Upper lobe of left lung (tissue), 6 donors: ENCODE results near the gene PAX5. TPM values are rescaled to one million over a fixed set of nuclear protein-coding genes. Genes with fewer than 3 reads are reported as not detected.
A peak's percentile ranks its signal among the peaks of the same experiment; 100 is the strongest.

Experiments
- ATAC-seq, 2 donors: fragments of 200-7000 bp; cut with Tn5 transposase; one replicate each; pipeline ENCODE4 v1.9.1; 2022; ENCODE audit warnings: mild to moderate bottlenecking in 2 of 2, moderate library complexity in 2 of 2; ENCODE audit not compliant: low FRiP score in 2 of 2
- DNase-seq, 2 donors: peaks; one replicate each; pipeline ENCODE4 v3.0.0-alpha.2; 2019 to 2020
- H3K27ac ChIP-seq, 4 donors: fragments of 200-600 bp; sonication (generic); one replicate each; pipeline ENCODE4 v1.5.1; 2016 to 2019
- H3K27me3 ChIP-seq, 4 donors: fragments of 200-600 bp; sonication (generic); one replicate each; pipeline ENCODE4 v1.5.1; 2017 to 2019
- H3K36me3 ChIP-seq, 4 donors: fragments of 200-600 bp; sonication (generic); one replicate each; pipeline ENCODE4 v1.5.1; 2016 to 2019
- H3K4me1 ChIP-seq, 4 donors: fragments of 200-600 bp; sonication (generic); one replicate each; pipeline ENCODE4 v1.5.1; 2018 to 2019
- H3K4me3 ChIP-seq, 4 donors: fragments of 200-600 bp; sonication (generic); one replicate each; pipeline ENCODE4 v1.5.1; 2017 to 2019; ENCODE audit warnings: mild to moderate bottlenecking in 2 of 4, moderate library complexity in 1 of 4
- H3K9me3 ChIP-seq, 4 donors: fragments of 200-600 bp; sonication (generic); one replicate each; pipeline ENCODE4 v1.5.1; 2018 to 2019
- EP300 ChIP-seq, 4 donors: sonication (generic); formaldehyde crosslinking; IDR thresholded peaks; one replicate each; pipeline ENCODE4 v1.5.1; 2017; ENCODE audit warnings: antibody characterized with exemption in 4 of 4, control low read depth in 2 of 4
- POLR2A ChIP-seq, 4 donors: fragments of 450-650 bp; IDR thresholded peaks; one replicate each; pipeline ENCODE4 v1.5.1; 2016 to 2017; ENCODE audit warnings: antibody characterized with exemption in 4 of 4, mild to moderate bottlenecking in 2 of 4
- POLR2AphosphoS5 ChIP-seq, 2 donors: sonication (generic); formaldehyde crosslinking; IDR thresholded peaks; one replicate each; pipeline ENCODE4 v1.5.1; 2017; ENCODE audit warnings: antibody characterized with exemption in 2 of 2
- WGBS, 2 donors: methylation state at CpG; one replicate each; pipeline ENCODE4 v1.1.5; 2017 to 2018; 5-methylcytosine and 5-hydroxymethylcytosine counted together
- total RNA-seq, 6 donors: library from RNA; depleted of rRNA in 4 of 6; stranded (reverse); fragments of >200 nt in 4 of 6; gene quantifications; one replicate each; pipeline versions ENCODE4 v1.1.0 to v1.2.1, GENCODE V29; 2016 to 2021
- TF ChIP-seq, protein P1 (sequence below), 6 experiments: fragments of 450-650 bp in 4 of 6; fragments of 200-600 bp in 2 of 6; sonication (generic) in 2 of 6; IDR thresholded peaks; one replicate each; pipeline ENCODE4 v1.5.1; 2016 to 2019; ENCODE audit warnings: antibody characterized with exemption in 6 of 6
- donor health status: DM: no; HTN: no; CAD: no; lungs with moderate emphysema.
- donor health status: DM: no; HTN: yes; CAD: no; lungs with severe emphysema.

Gene PAX5
- total RNA-seq, 6 donors from 2014 or later = under 0.01 to 0.64 (median 0.43) TPM; not detected in 1

DNA sequence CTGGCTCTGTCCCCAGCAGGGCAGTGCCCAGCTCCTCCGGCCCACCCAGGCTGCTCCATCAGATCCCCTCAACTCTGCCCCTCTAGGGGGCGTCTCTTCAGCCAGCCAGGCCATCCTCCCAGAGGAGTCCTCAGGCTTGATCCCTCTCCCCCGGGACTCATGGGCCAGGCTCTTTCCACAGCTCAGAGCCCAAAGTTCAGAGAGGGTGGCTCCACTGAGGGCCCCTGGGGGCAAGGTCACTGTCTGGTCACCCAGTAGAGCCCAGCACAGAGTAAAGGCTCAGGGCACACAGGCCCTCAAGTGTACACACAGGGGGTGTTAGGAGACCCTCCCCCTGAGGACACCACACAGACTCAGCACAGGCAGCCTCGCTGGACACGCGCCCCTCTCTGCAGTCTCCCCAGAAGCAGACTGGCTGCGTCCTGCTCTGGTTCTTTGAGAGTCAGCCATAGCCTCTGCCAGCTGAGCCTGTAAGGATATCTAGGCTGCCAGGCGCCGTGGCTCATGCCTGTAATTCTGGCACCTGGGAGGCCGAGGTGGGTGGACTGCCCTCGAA is 64.8 kb downstream of the PAX5 start:
- no peaks in the 10 kb centered on the region for H3K9me3 ChIP-seq
- H3K36me3 ChIP-seq = no peaks in the 10 kb centered on the region
- DNase-seq = no peak
- TF ChIP-seq, protein P1, sequence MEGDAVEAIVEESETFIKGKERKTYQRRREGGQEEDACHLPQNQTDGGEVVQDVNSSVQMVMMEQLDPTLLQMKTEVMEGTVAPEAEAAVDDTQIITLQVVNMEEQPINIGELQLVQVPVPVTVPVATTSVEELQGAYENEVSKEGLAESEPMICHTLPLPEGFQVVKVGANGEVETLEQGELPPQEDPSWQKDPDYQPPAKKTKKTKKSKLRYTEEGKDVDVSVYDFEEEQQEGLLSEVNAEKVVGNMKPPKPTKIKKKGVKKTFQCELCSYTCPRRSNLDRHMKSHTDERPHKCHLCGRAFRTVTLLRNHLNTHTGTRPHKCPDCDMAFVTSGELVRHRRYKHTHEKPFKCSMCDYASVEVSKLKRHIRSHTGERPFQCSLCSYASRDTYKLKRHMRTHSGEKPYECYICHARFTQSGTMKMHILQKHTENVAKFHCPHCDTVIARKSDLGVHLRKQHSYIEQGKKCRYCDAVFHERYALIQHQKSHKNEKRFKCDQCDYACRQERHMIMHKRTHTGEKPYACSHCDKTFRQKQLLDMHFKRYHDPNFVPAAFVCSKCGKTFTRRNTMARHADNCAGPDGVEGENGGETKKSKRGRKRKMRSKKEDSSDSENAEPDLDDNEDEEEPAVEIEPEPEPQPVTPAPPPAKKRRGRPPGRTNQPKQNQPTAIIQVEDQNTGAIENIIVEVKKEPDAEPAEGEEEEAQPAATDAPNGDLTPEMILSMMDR (IDR thresholded peaks at IDR 0.05) = no peak
- TF ChIP-seq POLR2A (IDR thresholded peaks at IDR 0.05) = no peak
- TF ChIP-seq EP300 (IDR thresholded peaks at IDR 0.05) = no peak
- no peak for TF ChIP-seq POLR2AphosphoS5 (IDR thresholded peaks at IDR 0.05)
- ATAC-seq = peak in 1 of 2 donors; percentile 16
- WGBS, 2 donors = 66 to 72% methylated on average over 5 to 11 of the region's 11 CpGs
- no peak overlapping the region for H3K27ac ChIP-seq
- H3K27me3 ChIP-seq = no peaks in the 10 kb centered on the region
- H3K4me3 ChIP-seq = no peak overlapping the region
- no peaks in the 10 kb centered on the region for H3K4me1 ChIP-seq

DNA sequence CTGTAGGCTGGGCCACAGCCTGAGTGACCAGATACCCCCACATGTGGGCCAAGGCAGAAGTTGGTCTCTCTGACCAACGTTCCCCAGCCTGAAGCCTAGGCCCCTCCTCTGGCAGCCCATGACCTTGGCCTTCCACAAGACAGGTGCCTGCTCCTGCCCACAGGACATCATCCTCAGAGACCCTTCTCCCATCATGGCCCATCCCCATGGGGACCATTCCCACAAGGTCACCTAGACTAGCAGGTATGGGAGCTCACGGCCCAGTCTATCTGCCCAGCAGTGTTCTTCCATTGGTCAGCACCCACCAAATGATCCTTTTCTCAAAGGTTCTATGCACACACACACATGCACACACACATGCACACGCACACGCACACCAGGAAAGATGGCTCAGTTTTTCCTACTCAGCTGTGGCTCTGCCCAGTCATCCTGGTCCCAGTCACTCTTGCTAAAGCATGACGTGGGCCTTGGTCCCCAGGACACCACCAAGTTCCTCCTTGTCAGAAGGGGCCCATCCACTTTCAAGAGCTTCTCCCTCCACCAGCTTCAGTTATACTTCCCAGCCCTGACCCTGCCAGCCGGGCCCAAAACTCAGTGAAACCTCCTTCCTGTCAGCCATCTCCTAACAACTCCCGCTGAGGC is 65.4 kb downstream of the PAX5 start:
- WGBS, 2 donors = 72 to 79% methylated on average over 6 of the region's 7 CpGs
- DNase-seq (no peak), ATAC-seq (no peak)
- no peak for TF ChIP-seq POLR2AphosphoS5 (IDR thresholded peaks at IDR 0.05)
- no peak for TF ChIP-seq POLR2A (IDR thresholded peaks at IDR 0.05)
- no peak for TF ChIP-seq EP300 (IDR thresholded peaks at IDR 0.05)
- TF ChIP-seq, protein P1 (IDR thresholded peaks at IDR 0.05) = no peak
- no peaks in the 10 kb centered on the region for H3K27me3 ChIP-seq
- H3K36me3 ChIP-seq = no peaks in the 10 kb centered on the region
- no peaks in the 10 kb centered on the region for H3K4me1 ChIP-seq
- H3K9me3 ChIP-seq = no peaks in the 10 kb centered on the region
- no peak overlapping the region for H3K27ac ChIP-seq
- H3K4me3 ChIP-seq = no peak overlapping the region

DNA sequence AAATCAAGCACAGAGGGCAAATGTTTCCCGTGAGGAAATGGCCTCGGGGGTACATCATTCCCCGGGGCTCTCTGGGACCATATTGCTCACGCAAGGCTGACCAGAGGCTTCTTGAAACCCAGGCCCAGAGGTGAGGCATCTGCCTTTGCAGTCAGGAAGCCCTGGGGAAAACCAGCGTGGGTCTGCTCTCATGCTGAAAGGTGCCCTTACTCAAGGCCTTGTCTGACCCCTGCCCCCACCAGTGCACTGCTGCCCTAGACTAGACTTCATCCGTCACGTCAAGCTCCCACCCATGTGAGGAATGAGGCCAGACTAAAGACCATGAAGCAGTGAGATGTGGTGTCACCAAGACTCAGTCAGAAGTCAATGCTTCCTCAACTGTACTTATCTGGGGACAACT is 66.1 kb downstream of the PAX5 start:
- no peak for DNase-seq
- Histone ChIP-seq H3K4me1 (no peaks in the 10 kb centered on the region), H3K27me3 (no peaks in the 10 kb centered on the region), H3K36me3 (no peaks in the 10 kb centered on the region), H3K4me3 (no peak overlapping the region), H3K9me3 (no peaks in the 10 kb centered on the region), H3K27ac (no peak overlapping the region)
- WGBS, 2 donors = 64 to 70% methylated on average over 5 to 7 of the region's 7 CpGs
- no peak for ATAC-seq
- TF ChIP-seq EP300 (IDR thresholded peaks at IDR 0.05) (no peak), POLR2A (IDR thresholded peaks at IDR 0.05) (no peak), POLR2AphosphoS5 (IDR thresholded peaks at IDR 0.05) (no peak)
- TF ChIP-seq, protein P1 (IDR thresholded peaks at IDR 0.05) = no peak

DNA sequence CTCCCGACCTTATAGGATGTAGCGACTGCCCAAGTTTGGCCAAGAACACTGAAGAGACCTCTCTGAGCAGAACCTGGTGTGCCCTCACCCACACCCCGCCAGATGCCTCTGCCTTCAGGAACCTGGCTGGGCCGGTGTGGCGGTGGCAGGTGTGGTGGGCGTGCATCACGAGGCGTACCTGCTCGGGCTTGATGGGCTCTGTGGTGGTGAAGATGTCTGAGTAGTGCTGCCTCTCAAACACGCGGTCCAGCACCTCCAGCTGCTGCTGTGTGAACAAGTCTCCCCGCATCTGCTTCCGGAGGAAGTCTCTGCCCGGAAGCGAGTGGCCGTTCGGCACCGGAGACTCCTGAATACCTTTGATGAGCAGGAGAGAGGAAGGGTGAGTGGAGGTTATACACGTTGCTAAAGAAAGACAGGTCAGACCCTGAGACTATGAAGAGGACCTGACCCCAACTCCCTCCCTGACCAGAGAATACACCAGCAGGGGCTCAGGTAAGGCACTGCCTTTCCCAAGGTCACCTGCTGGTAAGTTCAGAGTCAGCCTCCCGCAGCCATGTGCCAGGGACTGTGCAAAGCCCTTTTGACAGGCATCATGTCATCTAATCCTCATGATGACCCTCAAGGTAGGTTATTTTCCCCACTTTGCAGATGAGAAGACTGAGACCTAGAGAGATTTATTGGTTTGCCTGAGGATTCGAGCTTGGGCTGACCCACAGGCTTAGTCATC is 67.5 kb downstream of the PAX5 start:
- TF ChIP-seq POLR2AphosphoS5 (IDR thresholded peaks at IDR 0.05) = no peak
- no peak for TF ChIP-seq EP300 (IDR thresholded peaks at IDR 0.05)
- no peak for TF ChIP-seq POLR2A (IDR thresholded peaks at IDR 0.05)
- TF ChIP-seq, protein P1 (IDR thresholded peaks at IDR 0.05) = no peak
- Histone ChIP-seq H3K27me3 (no peaks in the 10 kb centered on the region), H3K4me3 (no peak overlapping the region), H3K27ac (no peak overlapping the region), H3K9me3 (no peaks in the 10 kb centered on the region), H3K4me1 (no peaks in the 10 kb centered on the region), H3K36me3 (no peaks in the 10 kb centered on the region)
- 73 to 87% methylated on average over 18 to 21 of the region's 21 CpGs for WGBS, 2 donors
- ATAC-seq = no peak
- DNase-seq = peak in 1 of 2 donors; percentile 69
